Gastrocnemius medialis (tissue), 4 donors: ENCODE results near the gene SIGLEC11.
"Not testable (repeated sequence)": the region's sequence is repeated elsewhere in the genome, so short reads cannot be mapped to it uniquely, and the experiment has no call there.

Experiments
- CTCF ChIP-seq, 5 experiments: fragments of 450-650 bp in 3 of 5; fragments of 200-600 bp in 2 of 5; sonication (generic) in 2 of 5; IDR thresholded peaks in 4 of 5; conservative IDR thresholded peaks in 1 of 5; 1 replicate in 4 of 5; 2 replicates in 1 of 5; pipeline ENCODE4 v1.5.1; 2016 to 2019; ENCODE audit warnings: antibody characterized with exemption in 5 of 5, mild to moderate bottlenecking in 3 of 5, moderate library complexity in 3 of 5
- POLR2A ChIP-seq, 2 donors: fragments of 450-650 bp; IDR thresholded peaks; one replicate each; pipeline ENCODE4 v1.6.1; 2017; ENCODE audit warnings: antibody characterized with exemption in 2 of 2, mild to moderate bottlenecking in 2 of 2, moderate library complexity in 2 of 2

GRCh38 chr19:49960980-49961379 is at the start of gene SIGLEC11:
- not testable (repeated sequence) for TF ChIP-seq CTCF (IDR thresholded peaks at IDR 0.05 in 4 of 5, conservative IDR thresholded peaks at IDR 0.05 in 1 of 5); POLR2A (IDR thresholded peaks at IDR 0.05)
